ENCODE measurements around the gene ITGAD.
"Not testable (repeated sequence)": the region's sequence is repeated elsewhere in the genome, so short reads cannot be mapped to it uniquely, and the experiment has no call there.

ITGAD gene

GRCh38 chr16:31435341-31436220 lies 42.4 kb downstream of the ITGAD start:
- DNase-seq: no peak

- no peak for DNase-seq
These were observed 43.3 kb downstream of the ITGAD start for GRCh38 chr16:31436221-31437045.

- no peak for DNase-seq
These were observed 45.3 kb downstream of the ITGAD start for GRCh38 chr16:31438414-31438813.

GRCh38 chr16:31439023-31439422 lies 45.9 kb downstream of the ITGAD start:
- not testable (repeated sequence) for DNase-seq

GRCh38 chr16:31439519-31439918 lies 46.4 kb downstream of the ITGAD start:
- DNase-seq: no peak

GRCh38 chr16:31440516-31441184 lies 47.5 kb downstream of the ITGAD start:
- no peak for DNase-seq

GRCh38 chr16:31441956-31442355 lies 48.8 kb downstream of the ITGAD start:
- DNase-seq: no peak

GRCh38 chr16:31445931-31446330 lies 52.8 kb downstream of the ITGAD start:
- DNase-seq: not testable (repeated sequence)

- DNase-seq: no peak
These were observed 58.1 kb downstream of the ITGAD start for GRCh38 chr16:31451201-31451600.

GRCh38 chr16:31451681-31452351 lies 58.7 kb downstream of the ITGAD start:
- DNase-seq: peak; percentile 36

GRCh38 chr16:31452631-31453106 lies 59.5 kb downstream of the ITGAD start:
- peak; percentile 15 for DNase-seq

GRCh38 chr16:31453255-31454204 lies 60.4 kb downstream of the ITGAD start:
- no peak for DNase-seq

- no peak for DNase-seq
These were observed 62.6 kb downstream of the ITGAD start for GRCh38 chr16:31455601-31456314.

GRCh38 chr16:31456988-31457360 lies 63.8 kb downstream of the ITGAD start:
- no peak for DNase-seq

- no peak for DNase-seq
These were observed 65.1 kb downstream of the ITGAD start for GRCh38 chr16:31458073-31458843.

- DNase-seq: peak; percentile 97
These were observed 65.9 kb downstream of the ITGAD start, which contains the start of gene ARMC5 for GRCh38 chr16:31458844-31459686. ARMC5 (plus strand) TSS chr16:31459501; CDS start chr16:31459525, 24 bp downstream.

- peak; percentile 99 for DNase-seq
These were observed 66.8 kb downstream of the ITGAD start for GRCh38 chr16:31459687-31460581.

- peak; percentile 28 for DNase-seq
These were observed 67.5 kb downstream of the ITGAD start for GRCh38 chr16:31460582-31461002.

Measured in midbrain (tissue), 1 donor.